Esophagus muscularis mucosa (tissue), 4 donors: ENCODE results near the gene NR2F1. TPM values are rescaled to one million over a fixed set of nuclear protein-coding genes. Genes with fewer than 3 reads are reported as not detected.
A peak's percentile ranks its signal among the peaks of the same experiment; 100 is the strongest.

Source experiments
- DNase-seq: peaks from one replicate; pipeline ENCODE4 v3.0.0-alpha.2; 2017; ENCODE audit errors: extremely low spot score
- H3K27ac ChIP-seq, 4 donors: fragments of 200-600 bp; sonication (generic); replicated peaks in 1 of 4; 1 replicate in 3 of 4; 2 replicates in 1 of 4; pipeline ENCODE4 v1.5.1; 2016 to 2019; ENCODE audit warnings: mild to moderate bottlenecking in 1 of 4
- H3K27me3 ChIP-seq, 4 donors: fragments of 200-600 bp; sonication (generic); one replicate each; pipeline versions ENCODE4 v1.5.1 to v1.6.0; 2016 to 2019
- H3K36me3 ChIP-seq, 4 donors: fragments of 200-600 bp; sonication (generic); one replicate each; pipeline ENCODE4 v1.5.1; 2016 to 2019
- H3K4me1 ChIP-seq, 4 donors: fragments of 200-600 bp; sonication (generic); one replicate each; pipeline ENCODE4 v1.5.1; 2016 to 2019
- H3K4me3 ChIP-seq, 4 donors: fragments of 200-600 bp; sonication (generic); 1 replicate in 2 of 4; 2 replicates in 2 of 4; pipeline ENCODE4 v1.5.1; 2016 to 2019; ENCODE audit warnings: mild to moderate bottlenecking in 4 of 4, moderate library complexity in 1 of 4
- H3K9me3 ChIP-seq, 4 donors: fragments of 200-600 bp; sonication (generic); 1 replicate in 3 of 4; 2 replicates in 1 of 4; pipeline ENCODE4 v1.5.1; 2016 to 2019
- CTCF ChIP-seq, 3 experiments: fragments of 200-600 bp in 2 of 3; fragments of 450-650 bp in 1 of 3; sonication (generic) in 2 of 3; IDR thresholded peaks; one replicate each; pipeline ENCODE4 v1.5.1; 2017 to 2019; ENCODE audit warnings: antibody characterized with exemption in 3 of 3, mild to moderate bottlenecking in 2 of 3, moderate library complexity in 1 of 3
- EP300 ChIP-seq: sonication (generic); formaldehyde crosslinking; IDR thresholded peaks from one replicate; pipeline ENCODE4 v1.6.1; 2017; ENCODE audit warnings: antibody characterized with exemption
- POLR2A ChIP-seq: fragments of 450-650 bp; IDR thresholded peaks from one replicate; pipeline ENCODE4 v1.6.1; 2017; ENCODE audit warnings: antibody characterized with exemption, moderate library complexity, mild to moderate bottlenecking, low read depth
- POLR2AphosphoS5 ChIP-seq, 2 donors: sonication (generic); formaldehyde crosslinking; IDR thresholded peaks; one replicate each; pipeline ENCODE4 v1.6.1; 2017; ENCODE audit warnings: antibody characterized with exemption in 2 of 2
- WGBS: methylation state at CpG from one replicate; pipeline ENCODE4 v1.1.5; 2018; 5-methylcytosine and 5-hydroxymethylcytosine counted together
- intact Hi-C: fragments of 100-400 bp; cut with DNase I; formaldehyde crosslinking; loops from one replicate; pipeline ENCODE4 v1.15.1; 2023
- total RNA-seq, 4 donors: library from RNA; depleted of rRNA; stranded (reverse); fragments of >200 nt; gene quantifications; one replicate each; pipeline versions ENCODE4 v1.1.0 to v1.2.1, GENCODE V29; 2016

The NR2F1 gene
- total RNA-seq, 4 donors from 2014 or later, result 17.4 to 43.8 (median 40.6) TPM

- no peak for DNase-seq
- H3K4me1 ChIP-seq, result peaks cover 2 to 36% (median 19%) of the 10 kb centered on the region in 4 donors
- no peak for TF ChIP-seq POLR2AphosphoS5 (IDR thresholded peaks at IDR 0.05)
- no peak for TF ChIP-seq EP300
- no peak for TF ChIP-seq POLR2A
- no peak for TF ChIP-seq CTCF (IDR thresholded peaks at IDR 0.05)
- H3K27me3 ChIP-seq, result peaks cover 0 to 52% (median 5%) of the 10 kb centered on the region in 4 donors
- peak overlapping the region in 3 of 4 donors; percentile 5 to 36 (median 9) for H3K4me3 ChIP-seq
- intact Hi-C loops, result no loop called here
- WGBS, result 49% methylated on average over 5 of the region's 5 CpGs
- H3K36me3 ChIP-seq, result peaks cover 0 to 15% (median 2%) of the 10 kb centered on the region in 4 donors
- peak overlapping the region; percentile 31 to 89 (median 77) for H3K27ac ChIP-seq
- H3K9me3 ChIP-seq, result no peaks in the 10 kb centered on the region
Measured at GRCh38 chr5:93599001-93599379, 16.0 kb downstream of the NR2F1 start.

GRCh38 chr5:93599399-93600120, 16.5 kb downstream of the NR2F1 start:
- TF ChIP-seq POLR2AphosphoS5 (IDR thresholded peaks at IDR 0.05), result peak in 1 of 2 donors; percentile 39
- TF ChIP-seq CTCF (IDR thresholded peaks at IDR 0.05), result no peak
- no peak for TF ChIP-seq POLR2A
- TF ChIP-seq EP300, result no peak
- WGBS, result 35% methylated on average over 17 of the region's 17 CpGs
- peaks cover 0 to 58% (median 9%) of the 10 kb centered on the region in 4 donors for H3K27me3 ChIP-seq
- H3K9me3 ChIP-seq, result no peaks in the 10 kb centered on the region
- H3K36me3 ChIP-seq, result peaks cover 0 to 11% (median 2%) of the 10 kb centered on the region in 4 donors
- H3K4me3 ChIP-seq, result peak overlapping the region in 3 of 4 donors; percentile 5 to 36 (median 9)
- intact Hi-C loops, result loop anchor here (10.0 kb wide), 1 partner anchor 195 kb away; no protein-coding TSS in a partner anchor
- DNase-seq, result peak; percentile 90
- peaks cover 7 to 41% (median 24%) of the 10 kb centered on the region in 4 donors for H3K4me1 ChIP-seq
- H3K27ac ChIP-seq, result peak overlapping the region; percentile 62 to 89 (median 77)

- Histone ChIP-seq H3K4me3 (peak overlapping the region in 2 of 4 donors; percentile 35 to 44), H3K27ac (peak overlapping the region; percentile 62 to 89 (median 77))
- TF ChIP-seq EP300 (no peak), POLR2AphosphoS5 (IDR thresholded peaks at IDR 0.05) (no peak), POLR2A (no peak), CTCF (IDR thresholded peaks at IDR 0.05) (no peak)
Measured at GRCh38 chr5:93600409-93601070, 17.5 kb downstream of the NR2F1 start.

GRCh38 chr5:93601071-93601801, 18.2 kb downstream of the NR2F1 start:
- Histone ChIP-seq H3K4me3 (peak overlapping the region; percentile 15 to 44 (median 26)), H3K9me3 (no peaks in the 10 kb centered on the region), H3K27me3 (peaks cover 0 to 53% (median 9%) of the 10 kb centered on the region in 4 donors), H3K4me1 (peaks cover 7 to 39% (median 18%) of the 10 kb centered on the region in 4 donors), H3K27ac (peak overlapping the region; percentile 62 to 89 (median 77)), H3K36me3 (no peaks in the 10 kb centered on the region)
- WGBS, result 54% methylated on average over 3 of the region's 3 CpGs
- intact Hi-C loops, result loop anchor here (10.0 kb wide), 1 partner anchor 194 kb away; no protein-coding TSS in a partner anchor
- TF ChIP-seq POLR2AphosphoS5 (IDR thresholded peaks at IDR 0.05) (no peak), CTCF (IDR thresholded peaks at IDR 0.05) (no peak), EP300 (no peak), POLR2A (no peak)
- DNase-seq, result no peak

More at GRCh38 chr5:93600409-93601070, 17.5 kb downstream of the NR2F1 start:
- DNase-seq, result peak; percentile 87
- Histone ChIP-seq H3K9me3 (no peaks in the 10 kb centered on the region), H3K4me1 (peaks cover 7 to 39% (median 21%) of the 10 kb centered on the region in 4 donors), H3K27me3 (peaks cover 0 to 51% (median 9%) of the 10 kb centered on the region in 4 donors), H3K36me3 (peaks cover 0 to 3% (median 0%) of the 10 kb centered on the region in 4 donors)
- intact Hi-C loops, result loop anchor here (10.0 kb wide), 1 partner anchor 194 kb away; no protein-coding TSS in a partner anchor
- WGBS, result 39% methylated on average over 8 of the region's 8 CpGs
